SK-N-SH treated with all-trans-retinoic acid at 6 μM for 48 hours (cell line): Measurements from ENCODE around the gene PPP1R14B.

Experiments
- ATAC-seq: fragments of 200-7000 bp; cut with Tn5 transposase; 3 replicates; pipeline ENCODE4 v1.9.1; 2020; ENCODE audit warnings: mild to moderate bottlenecking, moderate library complexity
- ARNTL ChIP-seq: fragments of 450-650 bp; formaldehyde crosslinking; IDR thresholded peaks from 2 replicates; pipeline ENCODE4 v1.5.0; 2020; ENCODE audit warnings: low read depth, mild to moderate bottlenecking, moderate library complexity, borderline replicate concordance
- BACH2 ChIP-seq: fragments of 250-450 bp; sonication (Bioruptor Pico); IDR thresholded peaks from 2 replicates; pipeline ENCODE4 v1.9.0; 2021; ENCODE audit warnings: mild to moderate bottlenecking, borderline replicate concordance
- CSDC2 ChIP-seq: fragments of 250-450 bp; sonication (Bioruptor Pico); IDR thresholded peaks from 2 replicates; pipeline ENCODE4 v1.5.0; 2020; ENCODE audit warnings: mild to moderate bottlenecking, moderate library complexity
- GLIS3 ChIP-seq: fragments of 250-450 bp; sonication (Bioruptor Pico); IDR thresholded peaks from 2 replicates; pipeline ENCODE4 v1.5.0; 2020; ENCODE audit warnings: mild to moderate bottlenecking, moderate library complexity
- OSR1 ChIP-seq: fragments of 250-450 bp; sonication (Bioruptor Pico); IDR thresholded peaks from 2 replicates; pipeline ENCODE4 v1.8.0; 2022; ENCODE audit warnings: moderate library complexity, mild to moderate bottlenecking, inconsistent platforms
- SNAI2 ChIP-seq: fragments of 250-450 bp; sonication (Bioruptor Pico); IDR thresholded peaks from 2 replicates; pipeline ENCODE4 v1.5.0; 2020; ENCODE audit warnings: mild to moderate bottlenecking, moderate library complexity
- TCF4 ChIP-seq: fragments of 250-450 bp; sonication (Bioruptor Pico); IDR thresholded peaks from 2 replicates; pipeline ENCODE4 v1.8.0; 2021; ENCODE audit warnings: mild to moderate bottlenecking, moderate library complexity, borderline replicate concordance
- TOX ChIP-seq: fragments of 250-450 bp; sonication (Bioruptor Pico); IDR thresholded peaks from 2 replicates; pipeline ENCODE4 v1.8.0; 2021; ENCODE audit warnings: mild to moderate bottlenecking, moderate library complexity, borderline replicate concordance
- ZFP3 ChIP-seq: fragments of 250-450 bp; sonication (Bioruptor Pico); IDR thresholded peaks from 2 replicates; pipeline ENCODE4 v1.5.0; 2020; ENCODE audit warnings: mild to moderate bottlenecking, moderate library complexity
- ZFP30 ChIP-seq: fragments of 450-650 bp; formaldehyde crosslinking; IDR thresholded peaks from 2 replicates; pipeline ENCODE4 v1.5.0; 2022; ENCODE audit warnings: mild to moderate bottlenecking, moderate library complexity
- ZNF565 ChIP-seq: fragments of 450-650 bp; formaldehyde crosslinking; conservative IDR thresholded peaks from 2 replicates; pipeline ENCODE4 v1.5.0; 2020; ENCODE audit warnings: low read depth, mild to moderate bottlenecking, moderate library complexity
- ZNF70 ChIP-seq: fragments of 450-650 bp; formaldehyde crosslinking; IDR thresholded peaks from 2 replicates; pipeline ENCODE4 v1.5.0; 2020; ENCODE audit warnings: mild to moderate bottlenecking, moderate library complexity
- ZNF8 ChIP-seq: fragments of 450-650 bp; formaldehyde crosslinking; IDR thresholded peaks from 2 replicates; pipeline ENCODE4 v1.5.0; 2020; ENCODE audit warnings: mild to moderate bottlenecking, moderate library complexity
- TF ChIP-seq, protein P1 (sequence below): fragments of 250-450 bp; sonication (Bioruptor Pico); IDR thresholded peaks from 2 replicates; pipeline ENCODE4 v1.5.1; 2021; ENCODE audit warnings: mild to moderate bottlenecking, moderate library complexity
- TF ChIP-seq, protein P2 (sequence below): fragments of 250-450 bp; sonication (Bioruptor Pico); IDR thresholded peaks from 2 replicates; pipeline ENCODE4 v1.8.0; 2021; ENCODE audit warnings: low read depth, mild to moderate bottlenecking, moderate library complexity, borderline replicate concordance
- TF ChIP-seq, protein P3 (sequence below): fragments of 250-450 bp; sonication (Bioruptor Pico); IDR thresholded peaks from 2 replicates; pipeline ENCODE4 v1.5.0; 2020; ENCODE audit warnings: mild to moderate bottlenecking, moderate library complexity
- TF ChIP-seq, protein P4 (sequence below): fragments of 250-450 bp; sonication (Bioruptor Pico); IDR thresholded peaks from 2 replicates; pipeline ENCODE4 v1.5.1; 2020; ENCODE audit warnings: low read depth, mild to moderate bottlenecking, moderate library complexity

PPP1R14B gene

DNA sequence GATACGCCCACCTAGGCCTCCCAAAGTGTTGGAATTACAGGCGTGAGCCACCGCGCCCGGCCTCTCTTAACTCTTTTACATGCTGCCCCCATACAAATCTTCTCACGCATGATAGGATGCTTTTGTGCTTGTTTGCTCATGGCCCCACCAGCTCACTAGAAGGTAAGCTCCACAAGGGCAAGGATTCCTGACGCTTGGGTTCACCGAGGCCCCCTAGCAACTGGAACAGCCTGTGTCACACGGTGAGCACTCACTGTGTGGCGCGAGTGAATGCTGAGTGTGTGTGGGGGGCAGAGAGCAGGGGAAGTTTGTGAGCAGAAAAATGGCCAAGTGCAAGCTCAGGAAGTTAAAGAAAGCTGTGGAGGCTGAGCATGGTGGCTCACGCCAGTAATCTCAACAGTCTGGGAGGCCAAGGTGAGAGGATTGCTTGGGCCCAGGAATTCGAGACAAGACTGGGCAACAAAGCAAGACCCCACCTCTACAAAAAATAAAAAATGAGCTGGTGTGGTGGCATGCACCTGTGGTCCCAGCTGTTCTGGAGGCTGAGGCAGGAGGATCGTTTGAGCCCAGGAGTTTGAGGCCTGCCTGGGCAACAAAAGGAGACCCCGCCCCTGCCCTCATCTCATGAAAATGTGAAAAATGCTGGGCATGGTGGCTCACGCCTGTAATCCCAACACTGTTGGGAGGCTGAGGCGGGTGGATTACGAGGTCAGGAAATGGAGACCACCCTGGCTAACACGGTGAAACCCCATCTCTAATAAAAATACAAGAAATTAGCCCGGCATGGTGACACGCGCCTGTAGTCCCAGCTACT is 35.4 kb upstream of the PPP1R14B start:
- no peak for ATAC-seq
- no peak for TF ChIP-seq ZNF70
- no peak for TF ChIP-seq GLIS3 (CRISPR knock-in tag)
- TF ChIP-seq, protein P1, sequence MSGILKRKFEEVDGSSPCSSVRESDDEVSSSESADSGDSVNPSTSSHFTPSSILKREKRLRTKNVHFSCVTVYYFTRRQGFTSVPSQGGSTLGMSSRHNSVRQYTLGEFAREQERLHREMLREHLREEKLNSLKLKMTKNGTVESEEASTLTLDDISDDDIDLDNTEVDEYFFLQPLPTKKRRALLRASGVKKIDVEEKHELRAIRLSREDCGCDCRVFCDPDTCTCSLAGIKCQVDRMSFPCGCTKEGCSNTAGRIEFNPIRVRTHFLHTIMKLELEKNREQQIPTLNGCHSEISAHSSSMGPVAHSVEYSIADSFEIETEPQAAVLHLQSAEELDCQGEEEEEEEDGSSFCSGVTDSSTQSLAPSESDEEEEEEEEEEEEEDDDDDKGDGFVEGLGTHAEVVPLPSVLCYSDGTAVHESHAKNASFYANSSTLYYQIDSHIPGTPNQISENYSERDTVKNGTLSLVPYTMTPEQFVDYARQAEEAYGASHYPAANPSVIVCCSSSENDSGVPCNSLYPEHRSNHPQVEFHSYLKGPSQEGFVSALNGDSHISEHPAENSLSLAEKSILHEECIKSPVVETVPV (CRISPR knock-in tag), result no peak
- TF ChIP-seq TOX (CRISPR knock-in tag), result no peak
- TF ChIP-seq, protein P2, sequence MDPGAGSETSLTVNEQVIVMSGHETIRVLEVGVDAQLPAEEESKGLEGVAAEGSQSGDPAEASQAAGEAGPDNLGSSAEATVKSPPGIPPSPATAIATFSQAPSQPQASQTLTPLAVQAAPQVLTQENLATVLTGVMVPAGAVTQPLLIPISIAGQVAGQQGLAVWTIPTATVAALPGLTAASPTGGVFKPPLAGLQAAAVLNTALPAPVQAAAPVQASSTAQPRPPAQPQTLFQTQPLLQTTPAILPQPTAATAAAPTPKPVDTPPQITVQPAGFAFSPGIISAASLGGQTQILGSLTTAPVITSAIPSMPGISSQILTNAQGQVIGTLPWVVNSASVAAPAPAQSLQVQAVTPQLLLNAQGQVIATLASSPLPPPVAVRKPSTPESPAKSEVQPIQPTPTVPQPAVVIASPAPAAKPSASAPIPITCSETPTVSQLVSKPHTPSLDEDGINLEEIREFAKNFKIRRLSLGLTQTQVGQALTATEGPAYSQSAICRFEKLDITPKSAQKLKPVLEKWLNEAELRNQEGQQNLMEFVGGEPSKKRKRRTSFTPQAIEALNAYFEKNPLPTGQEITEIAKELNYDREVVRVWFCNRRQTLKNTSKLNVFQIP (CRISPR knock-in tag), result no peak
- no peak for TF ChIP-seq ZNF8 (CRISPR knock-in tag)
- no peak for TF ChIP-seq ZFP3 (CRISPR knock-in tag)
- no peak for TF ChIP-seq ZNF565 (CRISPR knock-in tag)
- no peak for TF ChIP-seq ARNTL (CRISPR knock-in tag)
- TF ChIP-seq, protein P3, sequence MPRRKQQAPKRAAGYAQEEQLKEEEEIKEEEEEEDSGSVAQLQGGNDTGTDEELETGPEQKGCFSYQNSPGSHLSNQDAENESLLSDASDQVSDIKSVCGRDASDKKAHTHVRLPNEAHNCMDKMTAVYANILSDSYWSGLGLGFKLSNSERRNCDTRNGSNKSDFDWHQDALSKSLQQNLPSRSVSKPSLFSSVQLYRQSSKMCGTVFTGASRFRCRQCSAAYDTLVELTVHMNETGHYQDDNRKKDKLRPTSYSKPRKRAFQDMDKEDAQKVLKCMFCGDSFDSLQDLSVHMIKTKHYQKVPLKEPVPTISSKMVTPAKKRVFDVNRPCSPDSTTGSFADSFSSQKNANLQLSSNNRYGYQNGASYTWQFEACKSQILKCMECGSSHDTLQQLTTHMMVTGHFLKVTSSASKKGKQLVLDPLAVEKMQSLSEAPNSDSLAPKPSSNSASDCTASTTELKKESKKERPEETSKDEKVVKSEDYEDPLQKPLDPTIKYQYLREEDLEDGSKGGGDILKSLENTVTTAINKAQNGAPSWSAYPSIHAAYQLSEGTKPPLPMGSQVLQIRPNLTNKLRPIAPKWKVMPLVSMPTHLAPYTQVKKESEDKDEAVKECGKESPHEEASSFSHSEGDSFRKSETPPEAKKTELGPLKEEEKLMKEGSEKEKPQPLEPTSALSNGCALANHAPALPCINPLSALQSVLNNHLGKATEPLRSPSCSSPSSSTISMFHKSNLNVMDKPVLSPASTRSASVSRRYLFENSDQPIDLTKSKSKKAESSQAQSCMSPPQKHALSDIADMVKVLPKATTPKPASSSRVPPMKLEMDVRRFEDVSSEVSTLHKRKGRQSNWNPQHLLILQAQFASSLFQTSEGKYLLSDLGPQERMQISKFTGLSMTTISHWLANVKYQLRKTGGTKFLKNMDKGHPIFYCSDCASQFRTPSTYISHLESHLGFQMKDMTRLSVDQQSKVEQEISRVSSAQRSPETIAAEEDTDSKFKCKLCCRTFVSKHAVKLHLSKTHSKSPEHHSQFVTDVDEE (CRISPR knock-in tag), result no peak
- no peak for TF ChIP-seq CSDC2 (CRISPR knock-in tag)
- TF ChIP-seq BACH2 (CRISPR knock-in tag), result no peak
- TF ChIP-seq, protein P4, sequence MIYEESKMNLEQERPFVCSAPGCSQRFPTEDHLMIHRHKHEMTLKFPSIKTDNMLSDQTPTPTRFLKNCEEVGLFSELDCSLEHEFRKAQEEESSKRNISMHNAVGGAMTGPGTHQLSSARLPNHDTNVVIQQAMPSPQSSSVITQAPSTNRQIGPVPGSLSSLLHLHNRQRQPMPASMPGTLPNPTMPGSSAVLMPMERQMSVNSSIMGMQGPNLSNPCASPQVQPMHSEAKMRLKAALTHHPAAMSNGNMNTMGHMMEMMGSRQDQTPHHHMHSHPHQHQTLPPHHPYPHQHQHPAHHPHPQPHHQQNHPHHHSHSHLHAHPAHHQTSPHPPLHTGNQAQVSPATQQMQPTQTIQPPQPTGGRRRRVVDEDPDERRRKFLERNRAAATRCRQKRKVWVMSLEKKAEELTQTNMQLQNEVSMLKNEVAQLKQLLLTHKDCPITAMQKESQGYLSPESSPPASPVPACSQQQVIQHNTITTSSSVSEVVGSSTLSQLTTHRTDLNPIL (CRISPR knock-in tag), result no peak
- no peak for TF ChIP-seq TCF4
- no peak for TF ChIP-seq ZFP30

DNA sequence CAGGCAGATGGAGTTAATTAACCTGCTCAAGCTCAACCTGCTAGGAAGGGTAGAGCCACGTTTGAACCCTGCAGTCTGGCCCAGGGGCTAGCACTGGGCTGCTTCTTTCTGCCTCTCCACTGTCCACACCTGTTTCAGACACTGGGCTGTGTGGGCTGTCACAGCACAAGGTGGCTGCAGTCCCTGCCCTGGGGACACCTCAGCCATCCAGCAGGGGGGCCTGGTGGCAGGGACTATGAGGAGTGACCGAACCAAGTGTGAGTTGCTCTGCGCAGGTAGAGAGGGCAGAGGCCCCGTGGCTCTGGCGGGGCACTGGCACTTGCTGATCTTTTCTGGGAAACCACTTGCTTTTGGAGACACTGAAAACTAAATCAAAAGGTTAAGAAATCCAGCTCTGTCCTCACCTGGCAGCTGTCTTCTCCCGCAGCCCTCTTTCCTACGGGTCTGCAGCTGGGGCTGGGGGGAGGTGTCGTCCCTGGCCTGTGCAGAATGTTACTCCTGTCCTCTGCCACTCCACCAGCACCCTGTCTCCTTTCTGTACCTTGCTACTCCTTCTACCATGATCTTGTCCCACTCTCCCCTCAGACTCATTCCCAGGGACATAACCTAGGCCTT is 31.9 kb upstream of the PPP1R14B start:
- TF ChIP-seq, protein P3 (CRISPR knock-in tag), result no peak
- no peak for TF ChIP-seq GLIS3 (CRISPR knock-in tag)
- TF ChIP-seq SNAI2, result no peak
- TF ChIP-seq, protein P4 (CRISPR knock-in tag), result no peak
- TF ChIP-seq TOX (CRISPR knock-in tag), result no peak
- TF ChIP-seq OSR1 (CRISPR knock-in tag), result no peak
- no peak for ATAC-seq
